ENCODE results near the gene GRIK3. TPM values are rescaled to one million over a fixed set of nuclear protein-coding genes. Genes with fewer than 3 reads are reported as not detected.

The GRIK3 gene
- total and polyA plus RNA-seq, 2 experiments from 2014 or later: under 0.01 TPM; not detected in 1

GRCh38 chr1:37012226-37012625 lies 22.1 kb downstream of the GRIK3 start:
- TF ChIP-seq CTCF (IDR thresholded peaks at IDR 0.05; ENCODE audit: poor library complexity): no peak
- TF ChIP-seq EZH2phosphoT487 (IDR thresholded peaks at IDR 0.05; ENCODE audit: low read depth, severe bottlenecking, unreplicated experiment): no peak
- TF ChIP-seq EZH2 (IDR thresholded peaks at IDR 0.05; ENCODE audit: borderline replicate concordance): no peak
- Histone ChIP-seq H3K4me2 (no peak overlapping the region), H3K36me3 (replicated peaks; ENCODE audit: insufficient read depth, low read depth) (no peaks in the 10 kb centered on the region), H3K27ac (no peak overlapping the region), H3K9me2 (replicated peaks; ENCODE audit: insufficient read depth) (no peaks in the 10 kb centered on the region), H4K20me1 (ENCODE audit: insufficient read depth, poor library complexity, severe bottlenecking) (no peaks in the 10 kb centered on the region), H2AFZ (no peak overlapping the region), H3K9me3 (ENCODE audit: low read depth) (no peaks in the 10 kb centered on the region), H3K79me2 (no peaks in the 10 kb centered on the region), H3K27me3 (no peaks in the 10 kb centered on the region), H3K4me1 (ENCODE audit: insufficient read depth) (no peaks in the 10 kb centered on the region), H3K4me3 (no peak overlapping the region)
- no peak for DNase-seq (ENCODE audit: low spot score)
- WGBS (ENCODE audit: low lambda C conversion rate, missing lambda C conversion rate): 84% methylated on average over 6 of the region's 6 CpGs

GRCh38 chr1:37010011-37010410 lies 24.3 kb downstream of the GRIK3 start:
- TF ChIP-seq EZH2phosphoT487 (IDR thresholded peaks at IDR 0.05; ENCODE audit: low read depth, severe bottlenecking, unreplicated experiment) (no peak), EZH2 (IDR thresholded peaks at IDR 0.05; ENCODE audit: borderline replicate concordance) (no peak), CTCF (IDR thresholded peaks at IDR 0.05; ENCODE audit: poor library complexity) (no peak)
- Histone ChIP-seq H3K27me3 (no peaks in the 10 kb centered on the region), H3K9me2 (replicated peaks; ENCODE audit: insufficient read depth) (no peaks in the 10 kb centered on the region), H2AFZ (no peak overlapping the region), H3K9me3 (ENCODE audit: low read depth) (no peaks in the 10 kb centered on the region), H3K4me3 (no peak overlapping the region), H3K79me2 (no peaks in the 10 kb centered on the region), H3K27ac (no peak overlapping the region), H3K36me3 (replicated peaks; ENCODE audit: insufficient read depth, low read depth) (no peaks in the 10 kb centered on the region), H3K4me1 (ENCODE audit: insufficient read depth) (no peaks in the 10 kb centered on the region), H4K20me1 (ENCODE audit: insufficient read depth, poor library complexity, severe bottlenecking) (no peaks in the 10 kb centered on the region), H3K4me2 (no peak overlapping the region)
- DNase-seq (ENCODE audit: low spot score): no peak
- WGBS (ENCODE audit: low lambda C conversion rate, missing lambda C conversion rate): 73% methylated on average over 4 of the region's 4 CpGs

- Histone ChIP-seq H2AFZ (no peak overlapping the region), H3K36me3 (replicated peaks; ENCODE audit: insufficient read depth, low read depth) (no peaks in the 10 kb centered on the region), H3K9me3 (ENCODE audit: low read depth) (no peaks in the 10 kb centered on the region), H3K9me2 (replicated peaks; ENCODE audit: insufficient read depth) (no peaks in the 10 kb centered on the region), H3K4me1 (ENCODE audit: insufficient read depth) (no peaks in the 10 kb centered on the region), H3K27me3 (no peaks in the 10 kb centered on the region), H3K4me2 (no peak overlapping the region), H3K79me2 (no peaks in the 10 kb centered on the region), H4K20me1 (ENCODE audit: insufficient read depth, poor library complexity, severe bottlenecking) (no peaks in the 10 kb centered on the region), H3K27ac (no peak overlapping the region), H3K4me3 (no peak overlapping the region)
- no peak for TF ChIP-seq CTCF (IDR thresholded peaks at IDR 0.05; ENCODE audit: poor library complexity)
- TF ChIP-seq EZH2phosphoT487 (IDR thresholded peaks at IDR 0.05; ENCODE audit: low read depth, severe bottlenecking, unreplicated experiment): no peak
- TF ChIP-seq EZH2 (IDR thresholded peaks at IDR 0.05; ENCODE audit: borderline replicate concordance): no peak
- DNase-seq (ENCODE audit: low spot score): no peak
- 80% methylated on average over 5 of the region's 5 CpGs for WGBS (ENCODE audit: low lambda C conversion rate, missing lambda C conversion rate)
Measured at GRCh38 chr1:37009521-37009920, 24.8 kb downstream of the GRIK3 start.
